ENCODE data around the gene FARP1. TPM values are rescaled to one million over a fixed set of nuclear protein-coding genes. Genes with fewer than 3 reads are reported as not detected.

The FARP1 gene
- total RNA-seq, 4 donors from 2014 or later = 13.7 to 38.9 (median 30.2) TPM

DNA sequence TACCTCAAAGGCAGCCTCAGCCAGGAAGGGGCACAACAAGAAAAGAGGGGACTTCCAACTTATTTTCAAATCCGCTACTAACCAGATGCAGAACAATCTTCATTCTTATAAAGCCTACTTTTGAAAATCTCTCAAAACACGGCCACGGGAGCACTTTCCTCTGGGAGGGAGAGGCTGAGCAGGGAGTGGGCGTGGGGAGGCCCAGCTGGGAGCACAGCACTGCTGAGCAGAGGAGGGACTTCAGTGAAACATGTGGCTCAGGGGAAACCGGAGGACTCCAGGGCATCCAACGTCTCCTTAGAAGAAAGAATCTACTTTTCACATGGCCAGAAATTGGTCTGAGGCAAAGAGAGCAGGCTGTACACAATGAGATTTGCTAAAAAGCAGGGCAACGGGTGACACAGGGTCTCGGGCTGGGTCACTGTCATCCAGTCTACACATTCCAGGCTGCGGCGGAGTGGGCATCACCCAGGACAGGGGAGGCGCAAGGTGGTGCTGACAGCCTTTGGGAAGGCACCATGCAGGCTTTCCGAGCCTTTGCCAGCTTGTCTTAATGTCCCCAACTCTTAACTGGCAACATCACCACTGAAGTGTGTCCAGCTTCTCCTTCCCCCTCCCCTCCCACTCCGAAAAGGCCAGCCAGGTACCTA lies 317.0 kb downstream of the FARP1 start:
- no peak for ATAC-seq (ENCODE audit: low FRiP score)
- no peak for DNase-seq (ENCODE audit: low spot score)

DNA sequence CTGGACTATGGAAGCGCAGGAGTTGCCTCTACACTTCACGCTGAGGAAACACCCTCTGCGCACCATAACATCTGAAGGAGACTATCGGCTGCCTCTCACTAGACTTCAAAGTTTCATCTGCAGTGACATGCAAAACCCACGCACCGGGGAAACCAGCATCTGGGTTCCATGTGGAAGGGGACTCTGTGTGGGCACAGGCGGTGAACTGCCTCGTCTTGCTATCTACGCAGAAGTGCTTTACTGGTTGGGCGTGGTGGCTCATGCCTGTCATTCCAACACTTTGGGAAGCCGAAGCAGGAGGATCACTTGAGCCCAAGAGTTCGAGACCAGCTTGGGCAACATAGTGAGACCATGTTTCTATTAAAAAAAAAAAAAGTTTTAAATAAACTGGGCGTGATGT lies 317.6 kb downstream of the FARP1 start:
- TF ChIP-seq, protein P1, sequence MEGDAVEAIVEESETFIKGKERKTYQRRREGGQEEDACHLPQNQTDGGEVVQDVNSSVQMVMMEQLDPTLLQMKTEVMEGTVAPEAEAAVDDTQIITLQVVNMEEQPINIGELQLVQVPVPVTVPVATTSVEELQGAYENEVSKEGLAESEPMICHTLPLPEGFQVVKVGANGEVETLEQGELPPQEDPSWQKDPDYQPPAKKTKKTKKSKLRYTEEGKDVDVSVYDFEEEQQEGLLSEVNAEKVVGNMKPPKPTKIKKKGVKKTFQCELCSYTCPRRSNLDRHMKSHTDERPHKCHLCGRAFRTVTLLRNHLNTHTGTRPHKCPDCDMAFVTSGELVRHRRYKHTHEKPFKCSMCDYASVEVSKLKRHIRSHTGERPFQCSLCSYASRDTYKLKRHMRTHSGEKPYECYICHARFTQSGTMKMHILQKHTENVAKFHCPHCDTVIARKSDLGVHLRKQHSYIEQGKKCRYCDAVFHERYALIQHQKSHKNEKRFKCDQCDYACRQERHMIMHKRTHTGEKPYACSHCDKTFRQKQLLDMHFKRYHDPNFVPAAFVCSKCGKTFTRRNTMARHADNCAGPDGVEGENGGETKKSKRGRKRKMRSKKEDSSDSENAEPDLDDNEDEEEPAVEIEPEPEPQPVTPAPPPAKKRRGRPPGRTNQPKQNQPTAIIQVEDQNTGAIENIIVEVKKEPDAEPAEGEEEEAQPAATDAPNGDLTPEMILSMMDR (IDR thresholded peaks at IDR 0.05) = no peak
- DNase-seq (ENCODE audit: low spot score) (no peak), ATAC-seq (ENCODE audit: low FRiP score) (no peak)

More for the DNA sequence above, 317.0 kb downstream of the FARP1 start:
- TF ChIP-seq, protein P1 (IDR thresholded peaks at IDR 0.05) = no peak

DNA sequence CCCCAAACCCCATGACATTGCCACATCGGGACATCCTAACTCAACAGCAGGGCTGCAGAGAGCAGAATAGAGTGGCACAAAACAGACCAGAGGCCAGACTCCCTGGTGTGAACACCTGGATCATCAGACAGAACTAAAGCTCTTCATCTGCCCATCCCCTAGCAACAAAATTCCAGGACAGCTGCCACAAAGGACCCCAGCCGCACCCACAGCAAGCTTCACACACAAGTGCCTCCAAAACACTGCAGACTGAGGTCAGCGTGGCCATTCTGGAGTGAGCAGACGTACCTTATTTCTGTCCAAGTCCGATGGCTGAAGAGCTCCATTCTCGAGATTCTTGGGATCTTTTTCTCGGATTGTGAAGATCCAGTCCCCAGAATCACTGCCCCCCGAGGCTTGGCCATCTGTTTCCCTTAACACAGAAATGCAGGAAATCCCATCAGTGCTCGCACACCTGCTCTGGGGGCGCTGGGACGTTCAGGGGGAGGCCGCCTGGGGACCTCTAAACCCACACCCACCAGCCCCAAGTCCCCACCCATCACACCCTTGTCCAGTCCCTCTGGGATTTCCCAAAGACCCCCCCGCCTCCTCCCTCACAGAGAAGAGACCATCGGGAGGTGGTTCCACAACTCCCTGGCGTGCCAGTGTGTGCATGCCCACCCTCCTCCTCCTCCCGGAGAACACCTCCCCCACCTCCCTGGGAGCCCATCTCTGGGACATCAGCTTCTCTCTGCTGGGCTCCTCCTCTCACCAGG lies 318.8 kb downstream of the FARP1 start:
- no peak for DNase-seq (ENCODE audit: low spot score)
- no peak for ATAC-seq (ENCODE audit: low FRiP score)
- TF ChIP-seq, protein P1 (IDR thresholded peaks at IDR 0.05) = no peak

DNA sequence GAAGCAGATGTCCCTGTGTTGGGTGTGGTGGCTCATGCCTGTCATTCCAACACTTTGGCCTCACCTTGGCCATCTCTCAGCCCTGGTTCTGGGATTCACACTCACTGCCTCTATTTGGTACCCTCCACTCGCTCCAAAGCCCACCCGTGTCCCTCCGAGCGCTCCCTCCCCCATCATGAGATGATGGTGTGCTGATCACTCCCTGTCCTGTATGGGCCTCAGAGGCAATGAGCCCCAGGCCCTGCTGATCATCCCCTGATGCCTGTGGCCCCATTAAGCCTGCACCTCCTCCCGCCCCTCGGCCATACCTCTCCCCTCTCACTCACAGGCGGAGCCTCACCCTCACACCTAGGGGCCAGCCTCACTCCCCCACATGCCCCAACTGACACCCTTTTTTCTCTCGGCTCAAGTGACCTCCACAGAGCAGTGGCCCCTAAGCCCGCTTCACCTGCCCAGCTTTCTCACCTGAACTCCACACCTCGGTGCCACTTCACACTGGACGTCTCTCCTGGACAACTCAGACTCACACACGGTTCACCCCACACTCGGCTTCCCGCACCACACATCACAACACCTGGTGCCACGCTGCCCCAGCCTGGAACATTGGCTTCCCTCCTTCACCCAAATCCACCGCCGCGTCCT lies 319.5 kb downstream of the FARP1 start:
- no peak for DNase-seq (ENCODE audit: low spot score)
- TF ChIP-seq, protein P1 (IDR thresholded peaks at IDR 0.05) = no peak
- no peak for ATAC-seq (ENCODE audit: low FRiP score)

DNA sequence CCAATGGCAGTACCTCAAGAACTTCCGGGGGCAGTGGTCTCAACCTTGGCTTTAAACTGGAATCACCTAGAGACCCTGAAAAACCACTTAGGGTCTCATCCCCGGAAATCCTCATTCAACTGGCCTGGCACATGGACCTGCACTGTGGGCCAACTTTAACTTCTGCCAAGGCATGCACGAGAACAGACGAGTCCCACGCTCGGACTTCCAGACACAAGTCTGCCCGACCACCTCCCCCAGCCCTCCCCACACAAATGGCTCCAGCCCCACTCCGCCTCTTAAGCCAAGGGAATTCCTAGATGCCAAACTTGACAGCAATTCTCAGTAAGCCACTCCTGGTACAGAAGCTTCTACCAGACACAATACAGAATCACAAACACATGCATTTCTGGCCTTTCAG lies 320.1 kb downstream of the FARP1 start:
- ATAC-seq (ENCODE audit: low FRiP score) (no peak), DNase-seq (ENCODE audit: low spot score) (no peak)
- TF ChIP-seq, protein P1 (IDR thresholded peaks at IDR 0.05) = no peak

DNA sequence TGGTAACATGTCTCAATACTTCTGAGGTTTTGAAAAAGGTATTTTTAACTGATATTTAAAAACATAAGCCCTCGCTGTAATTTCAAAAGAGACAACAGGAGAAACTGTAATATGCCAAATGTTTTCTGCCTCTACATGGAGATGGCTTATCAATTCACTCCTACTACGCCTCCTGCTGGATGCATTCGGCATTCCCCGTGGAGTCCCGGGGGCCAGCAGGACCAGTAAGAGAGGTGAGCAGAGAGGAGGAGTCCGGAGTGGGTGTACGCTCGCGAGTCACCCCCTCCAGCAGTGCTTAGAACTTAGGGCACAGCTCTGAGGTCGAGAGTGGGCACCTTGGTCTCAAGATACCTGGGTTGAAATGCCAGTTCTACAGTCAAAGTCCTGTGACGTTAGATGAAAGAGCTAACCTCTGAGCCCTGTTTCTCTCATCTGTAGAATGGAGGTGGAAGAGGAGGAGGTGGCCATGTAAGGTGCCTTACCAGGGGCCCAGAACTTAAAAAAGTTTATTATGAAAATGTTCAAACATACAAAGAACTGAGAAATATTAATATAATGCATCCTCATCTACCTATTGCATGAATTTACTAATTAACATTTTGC lies 323.8 kb downstream of the FARP1 start:
- ATAC-seq (ENCODE audit: low FRiP score) = no peak
- no peak for DNase-seq (ENCODE audit: low spot score)
- TF ChIP-seq, protein P1 (IDR thresholded peaks at IDR 0.05) = no peak

Data from omental fat pad (tissue), 4 donors.